Measurements from ENCODE around the gene IFTAP. TPM values are rescaled to one million over a fixed set of nuclear protein-coding genes. Genes with fewer than 3 reads are reported as not detected.

The IFTAP gene
- total RNA-seq, 6 experiments from 2014 or later, result 5.2 to 11.4 (median 8.6) TPM

DNA sequence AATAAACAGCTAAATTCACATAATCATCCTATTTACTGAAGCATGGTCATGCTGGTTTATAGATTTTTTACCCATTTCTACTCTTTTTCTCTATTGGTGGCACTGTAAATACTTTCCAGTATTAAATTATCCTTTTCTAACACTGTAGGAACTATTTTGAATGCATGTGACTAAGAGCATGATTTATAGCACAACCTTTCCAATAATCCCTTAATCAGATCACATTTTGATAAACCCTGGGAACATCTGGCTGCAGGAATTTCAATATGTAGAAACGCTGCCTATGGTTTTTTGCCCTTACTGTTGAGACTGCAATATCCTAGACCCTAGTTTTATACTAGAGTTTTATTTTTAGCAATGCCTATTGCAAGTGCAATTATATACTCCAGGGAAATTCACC lies 15.8 kb upstream of the IFTAP start:
- H3K4me1 ChIP-seq, result no peaks in the 10 kb centered on the region
- H3K9me3 ChIP-seq, result no peaks in the 10 kb centered on the region
- TF ChIP-seq, protein P1, sequence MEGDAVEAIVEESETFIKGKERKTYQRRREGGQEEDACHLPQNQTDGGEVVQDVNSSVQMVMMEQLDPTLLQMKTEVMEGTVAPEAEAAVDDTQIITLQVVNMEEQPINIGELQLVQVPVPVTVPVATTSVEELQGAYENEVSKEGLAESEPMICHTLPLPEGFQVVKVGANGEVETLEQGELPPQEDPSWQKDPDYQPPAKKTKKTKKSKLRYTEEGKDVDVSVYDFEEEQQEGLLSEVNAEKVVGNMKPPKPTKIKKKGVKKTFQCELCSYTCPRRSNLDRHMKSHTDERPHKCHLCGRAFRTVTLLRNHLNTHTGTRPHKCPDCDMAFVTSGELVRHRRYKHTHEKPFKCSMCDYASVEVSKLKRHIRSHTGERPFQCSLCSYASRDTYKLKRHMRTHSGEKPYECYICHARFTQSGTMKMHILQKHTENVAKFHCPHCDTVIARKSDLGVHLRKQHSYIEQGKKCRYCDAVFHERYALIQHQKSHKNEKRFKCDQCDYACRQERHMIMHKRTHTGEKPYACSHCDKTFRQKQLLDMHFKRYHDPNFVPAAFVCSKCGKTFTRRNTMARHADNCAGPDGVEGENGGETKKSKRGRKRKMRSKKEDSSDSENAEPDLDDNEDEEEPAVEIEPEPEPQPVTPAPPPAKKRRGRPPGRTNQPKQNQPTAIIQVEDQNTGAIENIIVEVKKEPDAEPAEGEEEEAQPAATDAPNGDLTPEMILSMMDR (IDR thresholded peaks at IDR 0.05), result no peak
- TF ChIP-seq POLR2A (IDR thresholded peaks at IDR 0.05), result no peak
- DNase-seq (no peak), ATAC-seq (no peak)
- intact Hi-C loops (cut with DNase I), result no loop called here
- 46% methylated on average over 1 of the region's 1 CpG for WGBS (ENCODE audit: insufficient coverage, low coverage, low lambda C conversion rate, missing lambda C conversion rate)
- no peak overlapping the region for H3K27ac ChIP-seq
- no peaks in the 10 kb centered on the region for H3K27me3 ChIP-seq
- H3K36me3 ChIP-seq, result no peaks in the 10 kb centered on the region
- H3K4me3 ChIP-seq, result no peak overlapping the region

GRCh38 chr11:36581536-36581935 lies 12.8 kb upstream of the IFTAP start:
- Histone ChIP-seq H3K4me3 (no peak overlapping the region), H3K36me3 (no peaks in the 10 kb centered on the region), H3K27me3 (no peaks in the 10 kb centered on the region), H3K9me3 (no peaks in the 10 kb centered on the region), H3K27ac (no peak overlapping the region), H3K4me1 (no peaks in the 10 kb centered on the region)
- ATAC-seq (no peak), DNase-seq (no peak)
- TF ChIP-seq, protein P1 (IDR thresholded peaks at IDR 0.05), result no peak
- no peak for TF ChIP-seq POLR2A (IDR thresholded peaks at IDR 0.05)
- intact Hi-C loops (cut with DNase I), result no loop called here
- no CpG with 5 or more reads among the region's 2 CpGs for WGBS (ENCODE audit: insufficient coverage, low coverage, low lambda C conversion rate, missing lambda C conversion rate)

DNA sequence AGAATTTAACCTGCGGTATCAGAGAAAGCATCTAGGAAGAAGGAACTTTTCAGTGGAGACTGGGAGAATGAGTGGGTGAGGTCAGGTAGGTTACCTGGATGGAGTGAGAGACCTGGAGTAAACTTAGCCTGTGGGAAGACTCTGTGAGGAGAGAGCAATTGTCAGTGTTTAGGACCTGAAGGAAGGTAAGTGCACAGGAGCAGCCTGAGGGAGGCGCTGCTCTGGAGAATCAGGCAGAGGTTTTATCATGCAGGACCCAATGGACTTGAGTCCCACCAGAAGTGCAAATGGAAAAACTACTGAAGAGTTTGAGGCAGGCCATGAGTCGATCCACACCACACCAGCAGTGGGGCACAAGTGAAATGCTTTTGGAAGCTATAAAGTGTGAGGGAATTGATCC lies 10.6 kb upstream of the IFTAP start:
- no peaks in the 10 kb centered on the region for H3K4me1 ChIP-seq
- no peak overlapping the region for H3K27ac ChIP-seq
- no peak overlapping the region for H3K4me3 ChIP-seq
- no peak for DNase-seq
- no peaks in the 10 kb centered on the region for H3K36me3 ChIP-seq
- intact Hi-C loops (cut with DNase I), result no loop called here
- H3K27me3 ChIP-seq, result no peaks in the 10 kb centered on the region
- ATAC-seq, result no peak
- 56% methylated on average over 3 of the region's 3 CpGs for WGBS (ENCODE audit: insufficient coverage, low coverage, low lambda C conversion rate, missing lambda C conversion rate)
- TF ChIP-seq POLR2A (IDR thresholded peaks at IDR 0.05), result no peak
- TF ChIP-seq, protein P1 (IDR thresholded peaks at IDR 0.05), result no peak
- no peaks in the 10 kb centered on the region for H3K9me3 ChIP-seq

DNA sequence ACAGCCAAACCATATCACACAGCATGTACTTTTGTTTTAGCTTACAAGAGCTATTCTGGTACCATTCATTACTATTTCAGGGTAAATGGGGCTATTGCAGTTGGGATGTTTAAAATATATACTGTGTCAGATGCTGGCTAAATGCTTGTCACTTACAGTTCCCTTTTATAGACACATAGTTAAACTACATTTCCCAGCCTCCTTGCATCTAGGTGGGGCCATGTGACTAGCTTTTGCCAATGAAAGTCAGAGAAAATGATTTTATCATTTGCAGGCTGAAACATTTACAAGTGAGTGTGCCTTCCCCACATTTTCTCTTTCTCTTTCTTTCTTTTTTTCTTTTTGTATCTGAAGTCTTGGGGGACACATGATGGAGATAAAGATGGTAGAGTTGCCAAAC lies 7.8 kb upstream of the IFTAP start:
- no peaks in the 10 kb centered on the region for H3K36me3 ChIP-seq
- no peak overlapping the region for H3K27ac ChIP-seq
- DNase-seq (no peak), ATAC-seq (no peak)
- intact Hi-C loops (cut with DNase I), result no loop called here
- H3K9me3 ChIP-seq, result no peaks in the 10 kb centered on the region
- no peak overlapping the region for H3K4me3 ChIP-seq
- TF ChIP-seq, protein P1 (IDR thresholded peaks at IDR 0.05), result no peak
- no peak for TF ChIP-seq POLR2A (IDR thresholded peaks at IDR 0.05)
- H3K27me3 ChIP-seq, result no peaks in the 10 kb centered on the region
- H3K4me1 ChIP-seq, result no peaks in the 10 kb centered on the region

DNA sequence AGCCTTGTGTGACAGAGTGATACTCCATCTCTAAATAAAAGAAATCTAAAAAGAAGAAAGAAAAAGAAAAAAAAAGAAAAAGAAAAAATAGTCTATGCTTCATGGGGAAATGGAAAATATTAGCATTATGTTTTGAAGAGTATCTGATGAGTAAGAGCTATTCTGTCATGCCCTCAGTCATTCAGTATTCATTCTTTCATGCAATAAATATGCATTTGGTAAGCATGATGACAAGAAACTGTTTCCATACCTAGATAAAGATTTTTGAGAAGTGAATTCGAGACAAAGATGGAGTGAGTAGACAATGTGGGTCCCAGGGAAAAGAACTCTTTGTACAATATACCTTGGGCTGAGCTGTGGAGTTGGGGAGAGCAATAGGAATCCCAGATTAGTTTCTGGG lies 6.2 kb upstream of the IFTAP start:
- Histone ChIP-seq H3K4me1 (no peaks in the 10 kb centered on the region), H3K9me3 (no peaks in the 10 kb centered on the region), H3K27ac (no peak overlapping the region), H3K36me3 (no peaks in the 10 kb centered on the region), H3K4me3 (no peak overlapping the region), H3K27me3 (peaks cover 0 to 3% of the 10 kb centered on the region in 2 donors)
- TF ChIP-seq, protein P1 (IDR thresholded peaks at IDR 0.05), result no peak
- TF ChIP-seq POLR2A (IDR thresholded peaks at IDR 0.05), result no peak
- intact Hi-C loops (cut with DNase I), result no loop called here
- DNase-seq, result no peak
- 8% methylated on average over 1 of the region's 1 CpG for WGBS (ENCODE audit: insufficient coverage, low coverage, low lambda C conversion rate, missing lambda C conversion rate)
- no peak for ATAC-seq
